ENCODE results near the gene NAV2. TPM values are rescaled to one million over a fixed set of nuclear protein-coding genes. Genes with fewer than 3 reads are reported as not detected.

The NAV2 gene
- total and polyA plus RNA-seq, 5 experiments from 2014 or later: 0.06 to 4.2 (median 1.1) TPM; not detected in 1

DNA sequence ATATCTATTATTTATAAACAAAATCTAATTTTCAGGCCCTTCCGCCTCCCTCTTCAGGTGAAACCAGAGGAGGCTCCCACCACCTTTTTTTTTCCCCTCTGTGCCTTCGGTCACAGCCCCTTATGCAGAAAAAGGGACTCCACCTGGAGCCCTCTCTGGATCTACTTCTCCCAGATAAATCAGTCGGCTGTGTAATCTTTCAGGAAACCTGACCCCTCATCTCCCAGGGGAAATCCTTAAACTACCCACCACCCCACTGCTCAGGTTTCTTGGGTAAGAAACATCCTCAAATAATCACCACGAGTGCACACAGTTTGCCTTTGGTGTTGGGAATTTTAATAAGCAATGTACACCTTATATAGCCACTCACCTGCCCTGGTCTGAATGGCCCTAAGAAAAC lies 104.2 kb downstream of the NAV2 start:
- Mint-ChIP-seq H3K36me3 (no peaks in the 10 kb centered on the region), H3K27ac (no peak overlapping the region), H3K4me3 (no peak overlapping the region), H3K9me3 (no peaks in the 10 kb centered on the region), H3K4me1 (peaks cover 0 to 2% (median 0%) of the 10 kb centered on the region in 4 donors), H3K27me3 (peaks cover 9 to 26% (median 14%) of the 10 kb centered on the region in 5 donors)
- ATAC-seq: no peak
- no peak for DNase-seq
- POLR2A ChIA-PET: no interaction called here

DNA sequence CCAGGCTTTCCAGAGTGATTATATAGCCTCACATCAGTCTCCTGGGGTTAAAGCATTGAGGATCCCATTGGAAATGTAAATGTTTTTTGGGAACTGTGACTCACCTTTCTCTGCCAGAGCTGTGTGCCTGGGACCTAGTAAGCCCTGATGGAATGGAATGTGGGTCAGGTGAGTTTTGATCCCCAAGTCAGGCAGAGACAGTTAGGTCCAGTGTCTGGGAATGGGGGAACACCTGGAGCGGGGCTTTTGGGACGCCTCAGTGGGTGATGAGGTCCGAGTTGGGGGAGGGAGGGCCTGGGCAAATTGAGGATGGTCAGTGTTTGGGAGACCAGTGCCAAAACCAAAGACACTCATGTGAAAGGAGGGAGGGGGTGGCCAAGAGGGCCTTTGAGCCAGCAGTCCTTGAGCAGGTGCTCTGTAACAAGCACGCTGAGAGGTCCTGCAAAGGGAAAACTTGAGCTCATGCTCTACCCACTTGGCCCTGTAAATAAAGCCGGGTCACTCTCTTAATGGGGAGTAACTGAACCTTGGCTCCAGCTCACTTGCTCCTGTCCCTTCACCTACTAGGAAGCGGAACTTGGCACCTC lies 104.7 kb downstream of the NAV2 start:
- ATAC-seq: no peak
- no peak for DNase-seq
- Mint-ChIP-seq H3K4me1 (peaks cover 0 to 2% (median 0%) of the 10 kb centered on the region in 4 donors), H3K36me3 (no peaks in the 10 kb centered on the region), H3K4me3 (no peak overlapping the region), H3K27me3 (peaks cover 9 to 26% (median 14%) of the 10 kb centered on the region in 5 donors), H3K27ac (no peak overlapping the region), H3K9me3 (no peaks in the 10 kb centered on the region)
- POLR2A ChIA-PET: no interaction called here

DNA sequence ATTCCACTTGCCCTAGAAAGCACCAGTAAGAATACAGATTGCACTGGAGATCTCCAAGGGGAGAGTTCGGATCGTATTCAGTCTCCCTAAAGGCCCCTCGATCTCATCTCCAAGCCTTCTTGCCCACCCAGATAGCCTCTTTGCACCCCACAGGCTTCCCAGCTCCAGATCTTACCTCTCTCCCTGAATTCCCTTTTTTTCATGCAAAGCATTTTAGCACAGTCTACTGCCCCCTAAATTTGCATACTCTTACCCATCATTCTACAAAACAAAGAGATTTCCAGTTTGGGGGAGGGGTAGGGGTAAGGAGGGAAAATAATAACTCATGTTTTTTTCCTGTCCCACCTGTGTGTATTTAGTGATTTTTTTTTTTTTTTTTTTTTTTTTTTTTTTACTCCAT lies 105.2 kb downstream of the NAV2 start:
- POLR2A ChIA-PET: no interaction called here
- Mint-ChIP-seq H3K4me3 (no peak overlapping the region), H3K36me3 (no peaks in the 10 kb centered on the region), H3K27me3 (peaks cover 9 to 26% (median 14%) of the 10 kb centered on the region in 5 donors), H3K4me1 (peaks cover 0 to 2% (median 0%) of the 10 kb centered on the region in 4 donors), H3K9me3 (no peaks in the 10 kb centered on the region), H3K27ac (peak overlapping the region in 1 of 10 donors; percentile 5)
- DNase-seq (no peak), ATAC-seq (no peak)

DNA sequence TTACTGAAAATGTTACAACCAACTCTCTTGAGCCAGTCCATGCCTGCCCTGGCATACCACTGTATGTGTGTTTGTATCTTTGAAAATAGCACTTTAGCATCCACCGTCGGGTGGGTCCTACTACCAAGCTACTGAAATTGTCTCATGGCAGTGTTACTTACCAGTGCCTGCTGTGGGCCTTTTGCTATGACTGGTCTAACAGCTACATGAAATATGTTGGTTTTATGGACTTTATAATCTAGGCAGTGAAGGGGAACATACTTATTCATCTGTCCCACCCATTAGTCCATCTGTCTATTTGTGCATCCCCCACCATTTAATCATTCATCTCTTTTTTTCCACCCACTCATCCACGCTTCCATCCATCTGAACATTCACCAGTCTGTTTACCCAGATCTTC lies 106.0 kb downstream of the NAV2 start:
- POLR2A ChIA-PET: no interaction called here
- Mint-ChIP-seq H3K9me3 (no peaks in the 10 kb centered on the region), H3K27me3 (peaks cover 9 to 26% (median 14%) of the 10 kb centered on the region in 5 donors), H3K36me3 (no peaks in the 10 kb centered on the region), H3K4me1 (no peaks in the 10 kb centered on the region), H3K4me3 (no peak overlapping the region), H3K27ac (no peak overlapping the region)
- no peak for ATAC-seq
- DNase-seq: no peak

GRCh38 chr11:19819148-19819547 lies 106.5 kb downstream of the NAV2 start:
- H3K4me3 Mint-ChIP-seq: no peak overlapping the region
- POLR2A ChIA-PET: no interaction called here
- no peaks in the 10 kb centered on the region for H3K36me3 Mint-ChIP-seq
- no peak for DNase-seq
- no peaks in the 10 kb centered on the region for H3K9me3 Mint-ChIP-seq
- H3K27ac Mint-ChIP-seq: no peak overlapping the region
- ATAC-seq: no peak
- H3K4me1 Mint-ChIP-seq: no peaks in the 10 kb centered on the region
- peaks cover 9 to 26% (median 14%) of the 10 kb centered on the region in 5 donors for H3K27me3 Mint-ChIP-seq

DNA sequence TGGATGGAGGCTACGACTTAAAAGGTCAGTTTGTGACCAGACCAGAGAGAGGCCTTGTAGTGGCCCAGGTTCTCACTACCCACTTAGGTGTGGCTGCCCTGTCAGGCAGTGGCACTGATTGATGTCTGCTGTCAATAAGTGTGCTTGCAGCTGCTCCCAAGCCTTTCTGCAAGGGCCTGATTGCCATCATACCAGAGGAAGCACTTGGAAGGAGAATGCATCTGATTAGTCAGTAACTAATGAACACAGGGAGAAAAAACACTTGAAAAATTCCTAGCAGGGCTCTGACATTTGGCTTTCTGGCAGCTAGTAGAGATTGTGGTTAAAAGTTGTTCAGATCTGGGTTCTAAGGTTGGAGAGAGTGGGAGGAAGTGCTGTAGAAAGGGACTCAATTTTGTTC lies 107.5 kb downstream of the NAV2 start:
- no peak for ATAC-seq
- POLR2A ChIA-PET: no interaction called here

GRCh38 chr11:19821412-19821875 lies 108.8 kb downstream of the NAV2 start:
- H3K9me3 Mint-ChIP-seq: no peaks in the 10 kb centered on the region
- H3K4me1 Mint-ChIP-seq: no peaks in the 10 kb centered on the region
- H3K36me3 Mint-ChIP-seq: no peaks in the 10 kb centered on the region
- no peak overlapping the region for H3K4me3 Mint-ChIP-seq
- POLR2A ChIA-PET: no interaction called here
- ATAC-seq (no peak), DNase-seq (no peak)
- peaks cover 4 to 26% (median 13%) of the 10 kb centered on the region in 5 donors for H3K27me3 Mint-ChIP-seq
- H3K27ac Mint-ChIP-seq: no peak overlapping the region

More for the DNA sequence above, 107.5 kb downstream of the NAV2 start:
- no peak overlapping the region for H3K27ac Mint-ChIP-seq
- no peaks in the 10 kb centered on the region for H3K4me1 Mint-ChIP-seq
- DNase-seq: no peak
- H3K27me3 Mint-ChIP-seq: peaks cover 8 to 26% (median 14%) of the 10 kb centered on the region in 5 donors
- H3K36me3 Mint-ChIP-seq: no peaks in the 10 kb centered on the region
- H3K4me3 Mint-ChIP-seq: no peak overlapping the region
- H3K9me3 Mint-ChIP-seq: no peaks in the 10 kb centered on the region

DNA sequence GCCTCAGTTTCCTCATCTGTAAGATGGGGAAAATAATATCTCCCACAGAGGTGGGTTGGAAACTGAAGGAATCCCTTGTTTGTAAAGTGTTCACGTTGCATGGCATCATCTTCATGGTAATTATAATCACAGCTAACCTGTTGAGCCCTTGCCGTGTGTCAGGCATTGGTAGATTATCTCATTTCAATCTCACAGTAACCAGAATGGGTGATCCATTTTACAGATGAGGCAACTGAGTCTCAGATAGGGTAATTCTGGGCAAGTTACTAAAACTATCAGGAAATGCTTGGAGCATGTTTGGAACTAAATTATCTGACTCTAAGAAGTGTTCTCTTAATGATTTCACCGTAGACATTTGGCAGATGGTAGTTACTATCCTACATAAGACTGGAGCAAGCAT lies 109.4 kb downstream of the NAV2 start:
- Mint-ChIP-seq H3K4me3 (no peak overlapping the region), H3K36me3 (no peaks in the 10 kb centered on the region), H3K27me3 (peaks cover 4 to 26% (median 13%) of the 10 kb centered on the region in 5 donors), H3K9me3 (no peaks in the 10 kb centered on the region), H3K27ac (no peak overlapping the region), H3K4me1 (no peaks in the 10 kb centered on the region)
- no peak for DNase-seq
- POLR2A ChIA-PET: no interaction called here
- no peak for ATAC-seq

GRCh38 chr11:19822531-19822930 lies 109.9 kb downstream of the NAV2 start:
- H3K36me3 Mint-ChIP-seq: no peaks in the 10 kb centered on the region
- no peaks in the 10 kb centered on the region for H3K4me1 Mint-ChIP-seq
- H3K9me3 Mint-ChIP-seq: no peaks in the 10 kb centered on the region
- no peak overlapping the region for H3K27ac Mint-ChIP-seq
- POLR2A ChIA-PET: no interaction called here
- no peak for DNase-seq
- H3K4me3 Mint-ChIP-seq: no peak overlapping the region
- no peak for ATAC-seq
- H3K27me3 Mint-ChIP-seq: peaks cover 4 to 26% (median 13%) of the 10 kb centered on the region in 5 donors

DNA sequence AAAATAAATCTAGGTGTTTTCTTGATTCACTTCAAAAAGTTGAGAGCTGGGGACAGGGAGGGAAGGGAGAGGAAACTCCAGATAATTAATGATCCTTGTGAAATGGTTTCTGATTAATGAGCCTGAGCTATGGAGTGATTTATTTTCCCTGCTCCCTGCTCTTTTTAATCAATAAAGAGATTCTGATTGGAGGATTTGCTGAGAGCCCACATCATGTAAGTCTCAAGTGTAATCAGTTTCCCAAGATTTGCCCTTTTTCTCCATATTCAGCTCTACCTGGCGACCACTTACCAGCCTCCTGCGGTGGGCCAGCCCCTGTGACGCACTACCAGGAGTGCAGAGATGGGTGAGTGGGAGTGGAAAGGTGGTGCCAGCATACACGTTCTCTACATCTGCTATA lies 114.0 kb downstream of the NAV2 start:
- ATAC-seq (no peak), DNase-seq (no peak)
- no peak overlapping the region for H3K4me3 Mint-ChIP-seq
- no peaks in the 10 kb centered on the region for H3K36me3 Mint-ChIP-seq
- POLR2A ChIA-PET: no interaction called here
- H3K27ac Mint-ChIP-seq: no peak overlapping the region
- no peaks in the 10 kb centered on the region for H3K4me1 Mint-ChIP-seq
- peaks cover 0 to 10% (median 1%) of the 10 kb centered on the region in 5 donors for H3K27me3 Mint-ChIP-seq
- H3K9me3 Mint-ChIP-seq: no peaks in the 10 kb centered on the region

DNA sequence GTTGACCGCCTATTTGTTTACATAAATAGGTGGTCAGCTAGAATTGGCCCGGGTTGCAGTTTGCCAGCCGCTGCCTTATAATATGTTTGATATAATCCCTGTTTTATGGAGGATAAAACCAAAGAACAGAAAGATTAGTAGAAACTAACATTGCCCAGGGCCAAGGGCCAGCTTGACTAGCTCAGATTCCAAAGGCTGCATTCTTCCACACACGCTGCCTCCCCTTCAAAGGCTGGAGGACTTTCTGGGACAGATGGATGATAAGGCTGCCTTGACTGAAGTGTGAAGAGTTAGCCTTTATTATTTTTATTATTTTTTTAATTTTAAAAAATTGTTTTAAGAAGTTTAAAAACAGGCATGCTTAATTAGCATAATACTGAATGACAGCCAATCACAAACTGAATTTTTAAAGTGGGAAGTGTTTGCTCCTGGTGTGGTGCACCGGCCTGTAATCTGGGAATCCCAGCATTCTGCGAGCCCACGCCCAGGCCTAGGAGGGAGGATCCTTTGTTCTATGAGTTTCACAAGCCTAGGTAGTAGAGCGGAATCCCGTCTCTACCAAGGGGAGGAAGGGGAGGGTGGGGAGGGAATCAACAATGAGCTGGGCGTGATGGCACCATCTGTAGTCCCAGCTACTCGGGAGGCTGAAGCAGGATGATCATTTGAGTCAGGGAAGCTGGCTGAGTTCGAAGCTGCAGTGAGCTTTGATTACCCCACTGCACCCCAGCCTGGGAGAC lies 114.9 kb downstream of the NAV2 start:
- Mint-ChIP-seq H3K27me3 (peaks cover 0 to 7% (median 0%) of the 10 kb centered on the region in 5 donors), H3K4me3 (peak overlapping the region in 5 of 10 donors; percentile 6 to 57 (median 26)), H3K27ac (no peak overlapping the region), H3K36me3 (no peaks in the 10 kb centered on the region), H3K4me1 (no peaks in the 10 kb centered on the region), H3K9me3 (no peaks in the 10 kb centered on the region)
- no peak for ATAC-seq
- POLR2A ChIA-PET: no interaction called here
- no peak for DNase-seq

GRCh38 chr11:19828382-19829108 lies 115.9 kb downstream of the NAV2 start:
- POLR2A ChIA-PET: no interaction called here
- Mint-ChIP-seq H3K27ac (peak overlapping the region in 3 of 10 donors; percentile 35 to 84 (median 49)), H3K9me3 (peaks cover 0 to 2% (median 0%) of the 10 kb centered on the region in 9 donors), H3K36me3 (peaks cover 0 to 2% (median 0%) of the 10 kb centered on the region in 3 donors), H3K4me1 (no peaks in the 10 kb centered on the region), H3K27me3 (peaks cover 0 to 6% (median 0%) of the 10 kb centered on the region in 5 donors), H3K4me3 (peak overlapping the region in 2 of 10 donors; percentile 19 to 37)
- no peak for ATAC-seq
- DNase-seq: no peak
